PC-3 (cell line): ENCODE data around the gene CNOT8. TPM values are rescaled to one million over a fixed set of nuclear protein-coding genes. Genes with fewer than 3 reads are reported as not detected.

Experiments
- ATAC-seq: fragments of 200-7000 bp; cut with Tn5 transposase; 2 replicates; pipeline ENCODE4 v1.9.1; 2020; ENCODE audit warnings: mild to moderate bottlenecking, moderate library complexity
- BruUV-seq: library from RNA; stranded (reverse); fragments of 400-500 nt; replicated peaks from 2 replicates; lab custom pipeline; 2021; lab: Mats Ljungman, UMichigan
- CTCF ChIA-PET: fragments of 300-600 bp; sonication (Branson Sonifier 250); formaldehyde crosslinking; loops from one replicate; lab custom pipeline; 2022; ENCODE audit warnings: antibody characterized with exemption; lab: Charles Lee
- POLR2A ChIA-PET: fragments of 300-600 bp; sonication (Branson Sonifier 250); formaldehyde crosslinking; loops from one replicate; lab custom pipeline; 2022; ENCODE audit warnings: antibody characterized with exemption; ENCODE audit not compliant: unreplicated experiment; lab: Charles Lee
- DNase-seq: peaks from one replicate; pipeline ENCODE4 v3.0.0-alpha.2; 2015
- H2AFZ ChIP-seq: fragments of 300-600 bp; sonication (generic); 2 replicates; pipeline ENCODE4 v1.6.0; 2016; ENCODE audit warnings: antibody characterized with exemption, low read length
- H3F3A ChIP-seq: fragments of 300-600 bp; sonication (generic); one replicate; pipeline ENCODE4 v1.6.0; 2017; ENCODE audit warnings: antibody characterized with exemption, low read length, control low read depth, mild to moderate bottlenecking; ENCODE audit not compliant: unreplicated experiment
- H3K27ac ChIP-seq: fragments of 300-600 bp; sonication (generic); 2 replicates; pipeline ENCODE4 v1.5.1; 2016; ENCODE audit warnings: mild to moderate bottlenecking, low read length
- H3K27me3 ChIP-seq: fragments of 300-600 bp; sonication (generic); 2 replicates; pipeline ENCODE4 v1.6.1; 2016; ENCODE audit warnings: low read length, mixed read lengths
- H3K36me3 ChIP-seq: fragments of 300-600 bp; sonication (generic); 2 replicates; pipeline ENCODE4 v1.6.1; 2016; ENCODE audit warnings: low read depth, mixed run types, low read length, mixed read lengths
- H3K4me1 ChIP-seq: fragments of 300-600 bp; sonication (generic); 2 replicates; pipeline ENCODE4 v1.5.1; 2016; ENCODE audit warnings: low read length; ENCODE audit not compliant: insufficient read depth
- H3K4me2 ChIP-seq: fragments of 300-600 bp; sonication (generic); 2 replicates; pipeline ENCODE4 v1.6.0; 2016; ENCODE audit warnings: low read length
- H3K4me3 ChIP-seq: fragments of 300-600 bp; sonication (generic); 2 replicates; pipeline ENCODE4 v1.5.1; 2016; ENCODE audit warnings: mild to moderate bottlenecking, low read length, mixed read lengths
- H3K79me2 ChIP-seq: fragments of 300-600 bp; sonication (generic); 2 replicates; pipeline ENCODE4 v1.6.1; 2017; ENCODE audit warnings: low read length, mixed read lengths
- H3K9ac ChIP-seq: fragments of 300-600 bp; sonication (generic); 2 replicates; pipeline ENCODE4 v1.6.0; 2016; ENCODE audit warnings: mild to moderate bottlenecking, low read length
- H3K9me2 ChIP-seq: fragments of 300-600 bp; sonication (generic); replicated peaks from 2 replicates; pipeline ENCODE4 v1.6.1; 2016; ENCODE audit warnings: mixed run types, low read length, mixed read lengths
- H3K9me3 ChIP-seq: fragments of 300-600 bp; sonication (generic); 2 replicates; pipeline ENCODE4 v1.6.1; 2016; ENCODE audit warnings: low read length, mixed read lengths
- H4K20me1 ChIP-seq: fragments of 300-600 bp; sonication (generic); 2 replicates; pipeline ENCODE4 v1.6.1; 2016; ENCODE audit warnings: low read length, mixed read lengths
- CTCF ChIP-seq: fragments of 300-600 bp; sonication (generic); conservative IDR thresholded peaks from 2 replicates; pipeline ENCODE4 v1.5.1; 2017; ENCODE audit warnings: antibody characterized with exemption, low read depth, mild to moderate bottlenecking, low read length
- EZH2 ChIP-seq: fragments of 300-600 bp; sonication (generic); IDR thresholded peaks from one replicate; pipeline ENCODE4 v1.6.1; 2017; ENCODE audit warnings: antibody characterized with exemption, mild to moderate bottlenecking, low read length; ENCODE audit not compliant: unreplicated experiment
- EZH2phosphoT487 ChIP-seq: fragments of 300-600 bp; sonication (generic); IDR thresholded peaks from 2 replicates; pipeline ENCODE4 v1.6.1; 2018; ENCODE audit warnings: mild to moderate bottlenecking, antibody characterized with exemption, low read length, borderline replicate concordance
- intact Hi-C: fragments of 100-400 bp; cut with micrococcal nuclease; formaldehyde crosslinking; loops from 2 replicates; pipeline ENCODE4 v1.9.0; 2023
- total RNA-seq: library from RNA; depleted of rRNA; stranded (reverse); fragments of >200 nt; gene quantifications from 2 replicates; pipeline ENCODE4 v1.2.3, GENCODE V29; 2014

CNOT8 gene
- total RNA-seq, 1 experiment from 2014 or later, result 26.2 TPM

GRCh38 chr5:154858972-154859871 lies 795 bp downstream of the CNOT8 start:
- TF ChIP-seq EZH2, result no peak
- TF ChIP-seq CTCF, result no peak
- TF ChIP-seq EZH2phosphoT487, result no peak
- no peaks in the 10 kb centered on the region for H3K9me2 ChIP-seq
- no peaks in the 10 kb centered on the region for H4K20me1 ChIP-seq
- intact Hi-C loops, result loop anchor here (1.0 to 5.0 kb wide), 3 partner anchors 47 to 104 kb away; partner anchors contain the start of genes LARP1 and MRPL22
- TSS peak; percentile 55 for BruUV-seq
- H3K9me3 ChIP-seq, result no peaks in the 10 kb centered on the region
- H3K4me1 ChIP-seq, result peaks cover 11% of the 10 kb centered on the region; the same call in 1 of the 2 replicates
- peak overlapping the region; percentile 93 for H3K4me3 ChIP-seq
- H3K27ac ChIP-seq, result no peak overlapping the region
- peak overlapping the region; percentile 95 for H3K4me2 ChIP-seq
- H3K79me2 ChIP-seq, result peaks cover 55% of the 10 kb centered on the region
- peak overlapping the region; percentile 81 for H3K9ac ChIP-seq
- ChIA-PET POLR2A (interaction anchor here (0.6 kb wide), 1 partner anchor 39 kb away, joined by 3 read pairs; no protein-coding TSS in a partner anchor), CTCF (no interaction called here)
- ATAC-seq, result no peak
- H3K27me3 ChIP-seq, result no peaks in the 10 kb centered on the region
- DNase-seq, result peak; percentile 14
- H3K36me3 ChIP-seq, result no peaks in the 10 kb centered on the region; the same call in 1 of the 2 replicates
- H3F3A ChIP-seq, result no peaks in the 10 kb centered on the region
- H2AFZ ChIP-seq, result peak overlapping the region; percentile 76

- POLR2A ChIA-PET, result interaction anchor here (0.6 kb wide), 1 partner anchor 177 kb away, joined by 15 read pairs; no protein-coding TSS in a partner anchor
- H3K27ac ChIP-seq, result no peak overlapping the region
- no peaks in the 10 kb centered on the region for H4K20me1 ChIP-seq
Measured at GRCh38 chr5:154860123-154860522, 1.7 kb downstream of the CNOT8 start.

More at GRCh38 chr5:154860123-154860522, 1.7 kb downstream of the CNOT8 start:
- no TSS peak for BruUV-seq
- intact Hi-C loops, result no loop called here
- peaks cover 55% of the 10 kb centered on the region for H3K79me2 ChIP-seq
- peak overlapping the region; percentile 95 for H3K4me2 ChIP-seq
- H3K4me3 ChIP-seq, result peak overlapping the region; percentile 93
- no peaks in the 10 kb centered on the region for H3K9me3 ChIP-seq
- TF ChIP-seq CTCF (no peak), EZH2 (no peak), EZH2phosphoT487 (no peak)
- CTCF ChIA-PET, result interaction anchor here (0.6 kb wide), 1 partner anchor 90 kb away, joined by 5 read pairs; no protein-coding TSS in a partner anchor
- H3K4me1 ChIP-seq, result peaks cover 11% of the 10 kb centered on the region; the same call in 1 of the 2 replicates
- H3K9ac ChIP-seq, result peak overlapping the region; percentile 81; the same call in 1 of the 2 replicates
- no peak for ATAC-seq
- H3F3A ChIP-seq, result no peaks in the 10 kb centered on the region
- DNase-seq, result peak; percentile 13
- H2AFZ ChIP-seq, result no peak overlapping the region
- H3K9me2 ChIP-seq, result no peaks in the 10 kb centered on the region
- no peaks in the 10 kb centered on the region; the same call in 1 of the 2 replicates for H3K36me3 ChIP-seq
- H3K27me3 ChIP-seq, result no peaks in the 10 kb centered on the region
